ENCODE results near the gene WWC2.

The WWC2 gene

DNA sequence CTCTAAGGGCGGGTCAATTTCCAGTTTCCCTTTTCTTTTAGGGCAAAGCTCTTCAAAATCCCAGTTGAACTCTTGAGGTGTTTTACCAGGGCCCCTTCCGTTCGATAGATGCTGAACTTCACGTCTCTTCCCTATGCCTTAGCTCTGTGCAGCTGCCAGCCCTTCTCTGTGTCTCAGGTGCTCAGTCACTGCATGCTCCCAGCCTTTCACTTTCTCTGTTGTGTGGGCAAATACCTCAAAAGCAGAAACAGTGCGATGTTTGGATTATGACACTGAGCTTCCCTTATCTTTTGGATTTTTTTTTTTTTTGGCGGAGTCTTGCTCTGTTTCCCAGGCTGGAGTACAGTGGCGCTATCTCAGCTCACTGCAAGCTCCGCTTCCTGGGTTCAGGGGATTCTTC lies 112.5 kb downstream of the WWC2 start:
- no peaks in the 10 kb centered on the region for H3K9me3 ChIP-seq (ENCODE audit: severe bottlenecking)
- no peak overlapping the region for H3K27ac ChIP-seq
- no peaks in the 10 kb centered on the region for H3K27me3 ChIP-seq (ENCODE audit: insufficient read depth, low read depth, severe bottlenecking)
- TF ChIP-seq, protein P1, sequence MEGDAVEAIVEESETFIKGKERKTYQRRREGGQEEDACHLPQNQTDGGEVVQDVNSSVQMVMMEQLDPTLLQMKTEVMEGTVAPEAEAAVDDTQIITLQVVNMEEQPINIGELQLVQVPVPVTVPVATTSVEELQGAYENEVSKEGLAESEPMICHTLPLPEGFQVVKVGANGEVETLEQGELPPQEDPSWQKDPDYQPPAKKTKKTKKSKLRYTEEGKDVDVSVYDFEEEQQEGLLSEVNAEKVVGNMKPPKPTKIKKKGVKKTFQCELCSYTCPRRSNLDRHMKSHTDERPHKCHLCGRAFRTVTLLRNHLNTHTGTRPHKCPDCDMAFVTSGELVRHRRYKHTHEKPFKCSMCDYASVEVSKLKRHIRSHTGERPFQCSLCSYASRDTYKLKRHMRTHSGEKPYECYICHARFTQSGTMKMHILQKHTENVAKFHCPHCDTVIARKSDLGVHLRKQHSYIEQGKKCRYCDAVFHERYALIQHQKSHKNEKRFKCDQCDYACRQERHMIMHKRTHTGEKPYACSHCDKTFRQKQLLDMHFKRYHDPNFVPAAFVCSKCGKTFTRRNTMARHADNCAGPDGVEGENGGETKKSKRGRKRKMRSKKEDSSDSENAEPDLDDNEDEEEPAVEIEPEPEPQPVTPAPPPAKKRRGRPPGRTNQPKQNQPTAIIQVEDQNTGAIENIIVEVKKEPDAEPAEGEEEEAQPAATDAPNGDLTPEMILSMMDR (IDR thresholded peaks at IDR 0.05; ENCODE audit: low read depth, low read length), result no peak
- no peaks in the 10 kb centered on the region; the same call in 1 of the 2 replicates for H3K36me3 ChIP-seq
- DNase-seq, result no peak
- H3K4me3 ChIP-seq (ENCODE audit: low read depth, low read length), result no peak overlapping the region

DNA sequence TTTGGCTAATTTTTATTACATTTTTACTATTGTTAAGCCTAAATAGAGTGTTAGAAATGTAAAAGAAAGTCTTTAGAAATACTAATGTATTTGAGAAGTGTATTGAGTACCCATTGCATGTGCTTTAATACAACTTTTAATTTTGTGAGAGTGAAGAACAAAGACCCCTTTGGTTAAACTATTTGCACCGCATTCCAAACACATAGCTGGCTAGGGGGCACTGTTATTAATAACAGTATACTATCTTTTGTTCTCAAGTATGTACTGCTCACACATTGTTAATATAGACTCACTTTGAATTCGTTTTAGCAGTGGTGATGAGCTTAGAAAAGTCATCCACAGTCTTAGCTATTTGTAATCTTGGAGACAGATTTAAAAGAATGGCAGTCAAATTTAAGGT lies 114.9 kb downstream of the WWC2 start:
- Histone ChIP-seq H3K27me3 (ENCODE audit: insufficient read depth, low read depth, severe bottlenecking) (no peaks in the 10 kb centered on the region), H3K27ac (no peak overlapping the region), H3K4me3 (ENCODE audit: low read depth, low read length) (no peak overlapping the region), H3K9me3 (ENCODE audit: severe bottlenecking) (no peaks in the 10 kb centered on the region), H3K36me3 (no peaks in the 10 kb centered on the region; the same call in 1 of the 2 replicates)
- no peak for DNase-seq
- TF ChIP-seq, protein P1 (IDR thresholded peaks at IDR 0.05; ENCODE audit: low read depth, low read length), result no peak

DNA sequence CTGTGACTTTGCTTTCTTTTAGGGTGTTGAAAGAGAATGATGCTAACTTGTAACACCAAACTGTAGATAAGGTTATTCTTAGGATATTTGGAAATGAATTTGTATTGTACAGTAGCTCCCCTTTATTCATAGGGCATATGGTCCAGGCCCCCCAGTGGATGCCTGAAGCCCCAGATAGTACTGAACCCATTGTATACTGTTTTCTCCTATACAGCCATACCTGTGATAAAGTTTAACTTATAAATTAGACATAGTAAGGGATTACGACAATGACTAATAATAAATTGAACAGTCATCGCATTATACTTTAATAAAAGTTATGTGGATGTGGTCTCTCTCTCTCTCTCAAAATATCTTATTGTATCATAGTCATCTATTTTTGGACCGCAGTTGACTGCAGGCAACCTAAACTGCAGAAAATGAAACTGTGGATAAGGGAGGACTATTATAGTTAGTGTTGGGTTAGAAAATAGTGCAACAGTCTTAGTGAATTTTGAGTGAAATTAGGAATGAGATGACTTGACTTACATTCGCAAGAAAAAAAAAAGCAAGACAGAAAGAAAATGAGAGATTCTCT lies 115.9 kb downstream of the WWC2 start:
- TF ChIP-seq, protein P1 (IDR thresholded peaks at IDR 0.05; ENCODE audit: low read depth, low read length), result no peak
- no peak overlapping the region for H3K27ac ChIP-seq
- H3K27me3 ChIP-seq (ENCODE audit: insufficient read depth, low read depth, severe bottlenecking), result no peaks in the 10 kb centered on the region
- no peak for DNase-seq
- H3K4me3 ChIP-seq (ENCODE audit: low read depth, low read length), result no peak overlapping the region
- no peaks in the 10 kb centered on the region for H3K36me3 ChIP-seq
- no peaks in the 10 kb centered on the region for H3K9me3 ChIP-seq (ENCODE audit: severe bottlenecking)

DNA sequence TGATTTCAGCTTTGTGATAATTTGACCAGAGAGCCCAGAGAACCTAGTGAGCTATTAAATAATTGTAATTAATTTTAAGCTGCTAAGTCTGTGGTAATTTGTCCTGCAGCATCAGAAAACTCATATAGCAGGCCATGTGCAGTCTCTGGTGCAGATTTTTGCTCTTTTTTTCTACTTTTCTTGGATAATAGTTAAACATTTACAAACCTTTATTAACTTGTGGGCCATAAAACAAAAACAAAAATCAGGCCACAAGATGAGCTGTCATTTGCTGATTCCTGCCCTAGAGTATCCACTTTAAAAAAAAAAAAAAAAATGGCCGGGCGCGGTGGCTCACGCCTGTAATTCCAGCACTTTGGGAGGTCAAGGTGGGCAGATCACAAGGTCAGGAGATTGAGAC lies 121.2 kb downstream of the WWC2 start:
- no peak overlapping the region for H3K27ac ChIP-seq
- H3K36me3 ChIP-seq, result no peaks in the 10 kb centered on the region
- H3K9me3 ChIP-seq (ENCODE audit: severe bottlenecking), result no peaks in the 10 kb centered on the region
- H3K27me3 ChIP-seq (ENCODE audit: insufficient read depth, low read depth, severe bottlenecking), result no peaks in the 10 kb centered on the region
- no peak overlapping the region for H3K4me3 ChIP-seq (ENCODE audit: low read depth, low read length)
- TF ChIP-seq, protein P1 (IDR thresholded peaks at IDR 0.05; ENCODE audit: low read depth, low read length), result no peak
- no peak for DNase-seq

DNA sequence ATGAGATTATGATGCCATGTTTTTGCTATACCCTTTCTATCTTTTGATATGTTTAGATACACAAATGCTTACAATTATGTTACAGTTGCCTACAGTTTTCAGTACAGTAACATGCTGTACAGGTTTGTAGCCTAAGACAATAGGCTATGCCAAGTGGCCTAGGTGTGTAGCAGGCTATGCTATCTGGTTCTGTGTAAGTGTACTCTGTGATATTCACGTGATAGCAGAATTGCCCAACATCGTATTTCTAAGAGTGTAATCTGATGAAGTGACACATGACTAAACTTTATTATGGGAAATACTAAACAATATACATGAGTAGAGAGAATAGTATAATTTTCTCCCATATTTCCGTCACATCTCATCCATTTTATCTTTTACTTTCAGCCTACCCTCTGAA lies 124.0 kb downstream of the WWC2 start:
- no peaks in the 10 kb centered on the region for H3K9me3 ChIP-seq (ENCODE audit: severe bottlenecking)
- no peaks in the 10 kb centered on the region for H3K36me3 ChIP-seq
- H3K27me3 ChIP-seq (ENCODE audit: insufficient read depth, low read depth, severe bottlenecking), result no peaks in the 10 kb centered on the region
- no peak overlapping the region for H3K27ac ChIP-seq
- no peak for DNase-seq
- no peak overlapping the region for H3K4me3 ChIP-seq (ENCODE audit: low read depth, low read length)
- TF ChIP-seq, protein P1 (IDR thresholded peaks at IDR 0.05; ENCODE audit: low read depth, low read length), result no peak

DNA sequence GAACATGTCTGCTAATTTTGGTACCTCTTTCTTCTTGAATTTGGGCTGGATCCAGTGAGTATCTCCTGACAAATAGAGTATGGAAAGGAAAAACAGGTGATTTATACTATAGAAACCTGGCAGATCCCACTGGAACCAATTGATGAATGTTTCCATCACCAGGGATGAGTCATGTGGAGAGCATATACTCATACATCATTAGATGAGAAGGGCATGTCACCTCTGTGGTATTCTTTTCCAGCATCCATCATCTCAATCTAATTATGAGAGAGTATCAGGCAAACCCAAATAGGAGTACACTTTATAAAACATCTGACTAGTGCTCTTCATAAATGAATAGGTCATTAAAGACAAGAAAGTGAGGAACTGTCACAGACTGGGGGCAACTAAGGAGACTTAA lies 130.3 kb downstream of the WWC2 start:
- TF ChIP-seq, protein P1 (IDR thresholded peaks at IDR 0.05; ENCODE audit: low read depth, low read length), result no peak
- Histone ChIP-seq H3K9me3 (ENCODE audit: severe bottlenecking) (no peaks in the 10 kb centered on the region), H3K4me3 (ENCODE audit: low read depth, low read length) (no peak overlapping the region), H3K36me3 (no peaks in the 10 kb centered on the region; the same call in 1 of the 2 replicates), H3K27ac (no peak overlapping the region), H3K27me3 (ENCODE audit: insufficient read depth, low read depth, severe bottlenecking) (no peaks in the 10 kb centered on the region)
- DNase-seq, result no peak
